Colonic mucosa (tissue), 4 donors: Measurements from ENCODE around the gene TENT5C. TPM values are rescaled to one million over a fixed set of nuclear protein-coding genes. Genes with fewer than 3 reads are reported as not detected.

Experiments used
- DNase-seq: peaks from one replicate; pipeline ENCODE4 v3.0.0-alpha.2; 2020
- H3K27ac ChIP-seq: fragments of 200-600 bp; one replicate; pipeline ENCODE4 v1.8.0; 2021
- H3K27me3 ChIP-seq: fragments of 200-600 bp; one replicate; pipeline ENCODE4 v1.8.0; 2021
- H3K36me3 ChIP-seq: fragments of 200-600 bp; one replicate; pipeline ENCODE4 v1.8.0; 2021
- H3K4me1 ChIP-seq: fragments of 200-600 bp; one replicate; pipeline ENCODE4 v1.8.0; 2021; ENCODE audit warnings: mild to moderate bottlenecking
- H3K4me3 ChIP-seq: fragments of 200-600 bp; one replicate; pipeline ENCODE4 v1.8.0; 2021
- H3K9ac ChIP-seq, 2 donors: one replicate each; pipeline ENCODE4 v1.7.0; 2013; ENCODE audit warnings: control low read depth in 2 of 2, low read depth in 2 of 2, low read length in 2 of 2
- H3K9me3 ChIP-seq: fragments of 200-600 bp; one replicate; pipeline ENCODE4 v1.8.0; 2021
- CTCF ChIP-seq: fragments of 200-600 bp; IDR thresholded peaks from one replicate; pipeline ENCODE4 v1.8.0; 2022; ENCODE audit warnings: antibody characterized with exemption, mild to moderate bottlenecking
- intact Hi-C: fragments of 100-400 bp; cut with DNase I; formaldehyde crosslinking; loops from one replicate; pipeline ENCODE4 v1.14.1; 2022
- total RNA-seq, 2 donors: library from RNA; stranded (reverse); fragmentation: NEBNext Ultra II Directional in 1 of 2; extraction: Animal tissue kit (Norgen Biotek cat#: 25700) in 1 of 2; gene quantifications; one replicate each; pipeline ENCODE4 v1.2.1, GENCODE V29; 2021
- donor health status: healthy.
- donor health status: DM: no; HTN: no; CAD: no.
- donor health status: DM: no; HTN: no; CAD: no.

TENT5C gene
- total RNA-seq, 2 donors from 2014 or later, result 40.7 to 58.5 TPM

DNA sequence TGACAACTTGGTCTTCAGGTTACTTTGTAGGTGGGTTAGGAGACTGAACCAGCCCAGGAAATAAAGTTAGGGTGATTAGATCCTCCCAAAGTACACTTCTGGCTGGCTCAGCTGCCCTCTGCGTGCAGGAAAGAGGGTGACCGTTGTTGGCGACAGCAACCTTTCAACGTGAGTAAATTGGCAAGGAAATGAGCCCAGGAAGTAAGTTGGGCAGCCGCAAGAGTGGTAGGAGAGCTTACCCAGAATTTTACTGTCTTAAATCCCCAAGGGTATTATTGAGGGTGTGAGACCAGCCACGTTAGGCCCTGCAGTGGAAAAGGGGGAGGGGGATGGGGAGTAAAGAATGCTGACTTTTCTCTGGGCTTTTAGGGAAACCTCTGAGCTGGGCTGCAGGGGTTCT lies 1.6 kb downstream of the TENT5C start:
- intact Hi-C loops, result no loop called here
- no peak for TF ChIP-seq CTCF
- no peaks in the 10 kb centered on the region for H3K36me3 ChIP-seq
- DNase-seq, result peak; percentile 74
- H3K4me3 ChIP-seq, result peak overlapping the region; percentile 91
- H3K27ac ChIP-seq, result peak overlapping the region; percentile 87
- H3K4me1 ChIP-seq, result peaks cover 7% of the 10 kb centered on the region
- H3K9me3 ChIP-seq, result no peaks in the 10 kb centered on the region
- H3K27me3 ChIP-seq, result no peaks in the 10 kb centered on the region
- peak overlapping the region; percentile 94 for H3K9ac ChIP-seq

DNA sequence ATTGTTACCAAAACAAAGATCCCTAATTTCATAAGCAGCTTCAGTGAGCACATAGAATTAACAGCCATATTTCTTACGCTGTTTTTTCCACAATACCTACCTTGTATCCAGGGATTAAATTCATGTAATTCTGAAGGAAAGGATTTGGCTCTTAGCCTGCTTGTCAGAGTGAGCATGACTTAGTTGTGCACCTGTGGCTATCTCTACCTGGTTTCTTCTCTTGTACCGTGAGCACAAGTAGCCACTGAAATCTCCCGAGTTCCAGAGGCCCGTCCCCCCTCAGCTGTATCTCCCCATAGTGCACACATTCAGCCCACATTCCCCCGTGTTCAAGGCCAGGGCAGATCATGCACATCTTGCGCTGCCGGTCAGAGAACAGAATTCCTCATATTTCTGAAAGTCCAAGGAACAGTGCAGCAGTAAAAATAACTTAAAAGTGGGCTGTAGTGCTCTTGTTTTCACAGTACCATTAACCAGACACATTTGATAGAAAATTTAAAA lies 2.3 kb downstream of the TENT5C start:
- Histone ChIP-seq H3K4me1 (peaks cover 9% of the 10 kb centered on the region), H3K27me3 (no peaks in the 10 kb centered on the region), H3K4me3 (peak overlapping the region; percentile 91), H3K9me3 (no peaks in the 10 kb centered on the region), H3K27ac (peak overlapping the region; percentile 87), H3K36me3 (no peaks in the 10 kb centered on the region), H3K9ac (peak overlapping the region; percentile 65 to 94)
- intact Hi-C loops, result no loop called here
- TF ChIP-seq CTCF, result no peak
- no peak for DNase-seq

DNA sequence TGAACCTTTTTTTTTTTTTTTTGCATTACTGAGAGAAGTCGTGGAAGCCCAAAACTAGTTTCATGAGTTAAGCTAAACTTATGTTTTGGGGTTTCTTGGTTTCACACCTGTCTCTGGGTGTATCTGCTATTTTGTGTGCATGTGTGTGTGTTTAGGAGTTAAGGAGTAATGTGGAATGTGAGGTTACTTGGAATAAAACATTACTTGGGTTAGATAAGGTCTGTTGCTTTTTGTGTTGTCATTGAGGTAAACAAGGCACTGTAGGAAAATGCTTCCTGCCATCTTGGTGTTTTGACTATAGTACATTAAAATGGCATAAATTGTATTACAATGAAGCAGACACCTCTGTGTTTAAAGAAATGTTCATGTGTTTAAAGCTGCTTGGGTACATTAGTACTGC lies 2.9 kb downstream of the TENT5C start:
- Histone ChIP-seq H3K36me3 (no peaks in the 10 kb centered on the region), H3K27me3 (no peaks in the 10 kb centered on the region), H3K4me3 (peak overlapping the region; percentile 8), H3K27ac (no peak overlapping the region), H3K9ac (peak overlapping the region in 1 of 2 donors; percentile 94), H3K9me3 (no peaks in the 10 kb centered on the region), H3K4me1 (peaks cover 15% of the 10 kb centered on the region)
- no peak for TF ChIP-seq CTCF
- DNase-seq, result no peak
- intact Hi-C loops, result no loop called here

GRCh38 chr1:117609471-117609911 lies 3.6 kb downstream of the TENT5C start:
- H3K36me3 ChIP-seq, result no peaks in the 10 kb centered on the region

DNA sequence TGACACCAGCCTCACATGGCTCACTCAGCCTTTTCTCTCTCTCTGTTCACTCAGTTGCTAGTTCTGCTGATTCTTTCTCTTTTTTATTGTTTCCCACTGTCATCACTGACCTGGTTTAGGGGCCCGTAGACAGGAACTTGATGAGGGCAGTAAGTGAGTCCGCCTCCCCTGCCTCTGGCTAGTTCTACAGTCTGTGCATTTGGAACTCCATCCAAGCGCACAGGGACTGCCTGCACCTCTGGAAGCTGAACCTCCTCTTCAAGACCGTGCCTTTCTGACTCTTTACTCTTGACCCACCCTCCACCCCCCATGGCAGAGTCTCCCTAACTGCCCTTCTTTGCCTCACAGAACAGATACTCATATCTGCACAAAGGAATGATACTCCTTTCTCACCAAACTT lies 4.2 kb downstream of the TENT5C start:
- Histone ChIP-seq H3K4me3 (no peak overlapping the region), H3K27me3 (no peaks in the 10 kb centered on the region), H3K4me1 (peaks cover 18% of the 10 kb centered on the region), H3K27ac (no peak overlapping the region), H3K9me3 (no peaks in the 10 kb centered on the region), H3K9ac (peak overlapping the region in 1 of 2 donors; percentile 51), H3K36me3 (no peaks in the 10 kb centered on the region)
- intact Hi-C loops, result loop anchor here (10.0 kb wide), 2 partner anchors 55 to 145 kb away; no protein-coding TSS in a partner anchor
- no peak for DNase-seq
- no peak for TF ChIP-seq CTCF

More at GRCh38 chr1:117609471-117609911, 3.6 kb downstream of the TENT5C start:
- no peak for DNase-seq
- H3K4me3 ChIP-seq, result no peak overlapping the region
- peak overlapping the region in 1 of 2 donors; percentile 51 for H3K9ac ChIP-seq
- peaks cover 18% of the 10 kb centered on the region for H3K4me1 ChIP-seq
- H3K27me3 ChIP-seq, result no peaks in the 10 kb centered on the region
- TF ChIP-seq CTCF, result no peak
- no peak overlapping the region for H3K27ac ChIP-seq
- intact Hi-C loops, result no loop called here
- H3K9me3 ChIP-seq, result no peaks in the 10 kb centered on the region
